ENCODE measurements around the gene COL12A1.

COL12A1 gene

GRCh38 chr6:75098709-75099108 lies 107.1 kb downstream of the COL12A1 start:
- DNase-seq (ENCODE audit: low read depth) = no peak

DNA sequence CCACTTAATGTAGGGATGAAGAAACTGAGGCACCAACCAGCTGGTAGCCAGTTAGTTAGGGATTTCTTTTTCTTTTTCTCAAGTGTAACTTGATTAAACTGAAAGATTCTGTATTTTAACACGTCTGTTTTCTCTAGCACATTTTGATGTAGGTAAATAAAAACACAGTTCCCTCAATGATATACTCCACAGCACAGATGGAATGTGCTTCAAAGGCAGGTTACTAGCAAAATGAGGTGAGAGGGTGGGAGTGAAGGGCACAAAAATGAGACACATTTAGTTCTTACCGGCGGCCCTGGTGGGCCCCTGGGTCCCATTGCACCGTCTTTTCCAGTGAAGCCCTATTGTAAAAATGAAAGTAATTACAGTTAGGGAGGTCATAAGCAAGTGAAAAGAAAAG lies 108.9 kb downstream of the COL12A1 start:
- DNase-seq (ENCODE audit: low read depth) = no peak

DNA sequence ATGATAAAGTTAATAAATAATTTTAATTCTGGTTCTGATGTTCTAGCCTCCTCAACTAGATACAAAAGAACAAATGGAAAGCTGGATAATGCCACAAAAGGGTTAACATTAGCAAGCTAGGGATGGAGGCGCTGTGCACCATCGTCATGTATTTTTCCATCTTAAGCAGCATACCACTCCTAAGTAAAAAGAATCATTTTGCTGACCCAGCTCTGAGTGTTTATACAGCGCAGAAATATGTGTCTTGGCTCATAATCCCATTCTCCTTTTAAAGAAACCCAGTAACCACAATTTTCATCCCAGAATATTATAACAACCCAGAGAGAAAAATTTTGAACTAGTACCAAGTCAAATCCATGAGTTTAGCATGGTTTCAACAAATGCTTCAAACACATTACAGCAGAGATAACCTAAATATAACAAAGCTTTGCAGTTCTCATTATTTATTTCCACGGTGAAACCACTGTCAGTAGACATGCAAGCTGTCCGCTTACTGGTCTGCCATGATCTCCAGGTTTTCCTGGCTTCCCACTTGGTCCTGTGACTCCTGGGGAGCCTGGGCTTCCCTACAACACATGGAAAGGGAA lies 111.1 kb downstream of the COL12A1 start:
- no peak for DNase-seq (ENCODE audit: low read depth)

- no peak for DNase-seq (ENCODE audit: low read depth)
Measured at GRCh38 chr6:75091467-75092190, 114.2 kb downstream of the COL12A1 start.

DNA sequence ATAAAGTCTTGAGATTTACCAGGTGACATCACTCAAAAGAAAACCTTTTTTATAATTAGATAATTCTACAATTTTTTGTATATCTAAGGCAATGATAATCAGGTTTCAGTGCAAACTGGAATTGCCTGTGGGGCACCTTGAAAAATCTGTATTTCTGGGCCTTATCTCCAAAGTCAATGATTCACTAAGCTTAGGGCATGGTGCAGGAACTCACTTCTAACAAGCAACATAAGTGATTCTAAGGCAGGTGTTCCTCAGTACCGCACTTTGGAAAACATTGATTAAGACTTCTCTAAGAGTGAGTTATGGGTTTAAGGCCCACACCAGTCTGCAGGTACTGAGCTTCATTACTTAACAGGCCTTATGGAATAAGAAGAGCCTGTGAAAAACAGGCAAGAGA lies 115.3 kb downstream of the COL12A1 start:
- no peak for DNase-seq (ENCODE audit: low read depth)

DNA sequence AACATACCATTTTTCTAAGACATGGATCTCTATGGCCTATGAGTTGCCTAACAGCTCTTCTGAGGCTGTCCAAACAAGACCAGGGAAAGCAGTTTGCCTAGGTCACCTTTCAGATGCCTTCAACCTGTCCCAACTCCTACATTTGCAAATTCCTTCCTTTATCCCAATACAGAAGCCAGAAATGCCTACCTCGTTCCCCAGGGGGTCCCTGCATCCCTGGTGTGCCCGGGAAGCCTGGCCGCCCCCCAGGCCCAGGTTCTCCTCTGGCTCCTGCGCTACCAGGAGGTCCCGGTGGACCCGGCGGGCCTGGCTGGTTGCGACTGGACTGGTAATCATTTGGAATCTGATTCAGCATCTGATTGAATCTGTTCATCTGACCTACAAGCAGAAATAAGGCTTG lies 115.9 kb downstream of the COL12A1 start:
- no peak for DNase-seq (ENCODE audit: low read depth)

- no peak for DNase-seq (ENCODE audit: low read depth)
Measured at GRCh38 chr6:75089151-75089897, 116.5 kb downstream of the COL12A1 start.

- DNase-seq (ENCODE audit: low read depth) = no peak
Measured at GRCh38 chr6:75085931-75086635, 119.8 kb downstream of the COL12A1 start.

DNA sequence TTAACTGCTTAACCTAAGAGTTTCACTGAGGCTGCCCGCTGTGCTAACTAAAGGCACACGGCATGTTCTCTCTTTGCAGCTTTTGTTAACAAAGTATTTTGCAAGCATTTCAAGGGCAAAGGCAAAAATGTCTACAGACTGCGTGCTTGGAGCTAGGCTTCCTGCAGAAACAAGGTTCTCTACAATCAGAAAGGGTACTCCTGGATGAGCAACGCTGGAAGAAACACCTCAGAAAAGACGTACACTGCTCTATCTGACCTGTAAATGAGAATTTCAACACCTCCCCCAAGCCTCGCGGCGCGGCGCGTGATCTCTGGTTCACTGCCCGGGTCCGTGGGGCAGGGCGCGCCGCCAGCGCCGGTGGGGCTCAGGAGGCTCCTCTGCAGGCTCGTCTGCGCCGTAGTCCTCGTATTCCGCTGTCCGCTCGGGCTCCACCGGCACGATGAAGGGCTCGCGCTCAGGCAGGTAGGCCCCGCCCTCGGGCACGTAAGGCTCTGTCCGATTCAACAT lies 120.9 kb downstream of the COL12A1 start:
- no peak for DNase-seq (ENCODE audit: low read depth)

DNA sequence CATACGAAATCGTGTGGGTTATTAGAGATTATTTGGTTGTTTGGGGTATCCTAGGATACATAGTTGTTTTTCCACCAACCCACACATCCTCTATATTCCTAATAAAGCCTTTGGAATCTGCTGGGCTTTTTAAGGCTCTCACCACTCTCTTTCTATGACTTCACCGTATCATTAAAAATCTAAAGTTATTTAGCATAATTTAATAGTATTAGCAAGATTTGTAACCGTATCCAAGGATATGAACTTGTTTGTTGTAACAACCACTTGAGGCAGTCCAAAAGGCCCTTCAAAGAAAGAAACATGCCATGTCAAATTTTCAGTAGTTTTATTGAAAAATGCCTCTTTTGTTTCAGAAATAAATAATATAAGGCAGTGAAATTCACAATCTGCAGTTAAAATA lies 121.8 kb downstream of the COL12A1 start:
- DNase-seq (ENCODE audit: low read depth) = no peak

DNA sequence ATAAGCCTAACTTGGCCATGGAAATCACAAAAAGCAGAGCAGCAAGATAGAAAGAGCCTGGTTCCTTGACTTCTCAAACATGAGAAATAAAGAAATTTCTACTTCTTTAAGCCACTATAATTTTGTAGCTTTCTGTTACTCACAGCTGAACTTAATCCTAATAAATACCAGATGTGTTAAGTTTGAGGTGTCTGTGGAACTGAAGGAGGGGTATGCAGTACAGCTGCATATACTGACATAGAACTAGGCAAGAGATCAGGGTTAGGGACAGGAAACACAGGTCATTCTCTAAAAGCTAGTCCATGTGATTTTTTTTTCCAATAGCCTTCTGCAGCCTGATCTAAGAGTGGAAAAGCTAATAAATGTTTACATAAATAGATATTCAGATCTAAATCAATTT lies 123.9 kb downstream of the COL12A1 start:
- no peak for DNase-seq (ENCODE audit: low read depth)

GRCh38 chr6:75081047-75081446 lies 124.8 kb downstream of the COL12A1 start:
- no peak for DNase-seq (ENCODE audit: low read depth)

- DNase-seq (ENCODE audit: low read depth) = no peak
Measured at GRCh38 chr6:75079589-75079988, 126.3 kb downstream of the COL12A1 start.

DNA sequence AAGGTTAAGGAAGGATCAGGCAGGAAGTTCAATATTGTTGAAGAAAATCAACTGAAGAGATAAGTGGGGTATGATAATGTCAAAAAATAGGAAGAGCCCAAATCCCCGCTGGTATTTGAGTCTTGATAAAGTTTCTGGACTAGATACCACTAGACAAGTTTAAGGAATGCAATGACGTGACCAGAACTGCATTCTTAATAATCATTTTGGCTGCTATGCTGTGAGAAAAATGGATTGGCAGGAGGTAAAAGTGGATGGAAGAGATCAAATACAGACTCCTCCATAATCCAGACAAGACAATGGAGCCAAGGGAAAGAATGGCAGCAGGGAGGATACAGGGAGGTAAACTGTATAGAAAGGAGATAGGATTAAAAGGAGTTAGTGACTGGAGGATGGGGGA lies 128.2 kb downstream of the COL12A1 start:
- no peak for DNase-seq (ENCODE audit: low read depth)

DNA sequence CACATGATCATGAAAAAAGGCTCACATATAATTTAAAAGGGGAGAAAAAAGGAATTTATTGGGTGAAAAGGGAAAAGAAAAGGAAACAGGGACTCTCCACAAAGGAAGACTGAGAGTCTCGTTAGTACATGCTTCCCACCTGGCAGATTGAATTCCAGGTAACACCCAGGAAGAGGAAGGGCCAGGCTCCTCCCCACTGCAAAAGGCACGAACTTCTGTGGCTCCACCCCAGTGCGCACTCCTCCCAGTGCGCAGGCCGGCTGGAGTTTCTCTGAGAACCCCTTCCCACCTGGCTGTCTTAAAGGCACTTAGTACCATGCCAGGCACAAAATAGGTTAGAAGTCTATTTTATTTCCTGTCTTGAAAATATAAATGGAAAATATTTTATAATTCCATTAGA lies 129.8 kb downstream of the COL12A1 start:
- DNase-seq (ENCODE audit: low read depth) = no peak

- DNase-seq (ENCODE audit: low read depth) = no peak
Measured at GRCh38 chr6:75070244-75070643, 135.6 kb downstream of the COL12A1 start.

DNA sequence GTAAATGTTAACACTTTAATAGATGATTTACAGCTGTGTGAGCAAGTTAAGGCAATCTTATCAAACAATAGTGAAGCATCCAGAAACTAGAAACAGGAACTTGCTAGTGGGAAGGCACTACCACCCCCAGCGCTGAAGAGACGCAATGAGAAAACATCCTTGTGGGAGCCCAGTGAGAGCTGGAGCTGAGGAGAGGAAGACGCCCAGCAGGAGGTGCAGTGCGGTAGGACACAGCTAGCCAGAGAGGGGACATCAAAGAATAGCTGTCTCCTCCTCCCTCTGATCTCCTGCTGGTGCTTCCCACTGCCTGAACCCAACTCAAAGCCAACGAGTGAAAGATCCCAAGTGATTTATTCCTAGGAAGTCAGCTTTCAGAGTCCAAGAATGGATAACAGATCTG lies 140.3 kb downstream of the COL12A1 start:
- DNase-seq (ENCODE audit: low read depth) = no peak

GRCh38 chr6:75052491-75052890 lies 153.4 kb downstream of the COL12A1 start:
- no peak for DNase-seq (ENCODE audit: low read depth)

- DNase-seq (ENCODE audit: low read depth) = no peak
Measured at GRCh38 chr6:75049308-75049707, 156.5 kb downstream of the COL12A1 start.

DNA sequence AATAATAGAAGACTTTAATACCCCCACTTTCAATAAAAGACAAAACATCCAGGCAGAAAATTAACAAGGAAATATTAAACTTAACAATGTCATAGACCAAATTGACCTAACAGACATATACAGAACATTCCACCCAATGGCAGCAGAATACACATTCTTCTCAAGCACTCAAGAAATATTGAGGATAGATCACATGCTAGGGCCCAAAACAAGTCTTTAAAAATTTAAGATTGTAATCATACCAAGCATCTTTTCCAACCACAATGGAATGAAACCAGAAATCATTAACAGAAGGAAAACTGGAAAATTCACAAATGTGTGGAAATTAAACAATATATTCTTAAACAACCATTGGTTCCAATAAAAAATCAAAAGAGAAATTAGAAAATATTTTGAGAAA lies 161.0 kb downstream of the COL12A1 start:
- DNase-seq (ENCODE audit: low read depth) = no peak

- DNase-seq (ENCODE audit: low read depth) = no peak
Measured at GRCh38 chr6:75041381-75041780, 164.5 kb downstream of the COL12A1 start.
